ENCODE measurements around the gene MAPKAPK2. TPM values are rescaled to one million over a fixed set of nuclear protein-coding genes. Genes with fewer than 3 reads are reported as not detected.
A peak's percentile ranks its signal among the peaks of the same experiment; 100 is the strongest.
"Not testable (repeated sequence)": the region's sequence is repeated elsewhere in the genome, so short reads cannot be mapped to it uniquely, and the experiment has no call there.

The MAPKAPK2 gene
- total and polyA plus RNA-seq, 12 donors, result 25.3 to 129 (median 85.0) TPM

DNA sequence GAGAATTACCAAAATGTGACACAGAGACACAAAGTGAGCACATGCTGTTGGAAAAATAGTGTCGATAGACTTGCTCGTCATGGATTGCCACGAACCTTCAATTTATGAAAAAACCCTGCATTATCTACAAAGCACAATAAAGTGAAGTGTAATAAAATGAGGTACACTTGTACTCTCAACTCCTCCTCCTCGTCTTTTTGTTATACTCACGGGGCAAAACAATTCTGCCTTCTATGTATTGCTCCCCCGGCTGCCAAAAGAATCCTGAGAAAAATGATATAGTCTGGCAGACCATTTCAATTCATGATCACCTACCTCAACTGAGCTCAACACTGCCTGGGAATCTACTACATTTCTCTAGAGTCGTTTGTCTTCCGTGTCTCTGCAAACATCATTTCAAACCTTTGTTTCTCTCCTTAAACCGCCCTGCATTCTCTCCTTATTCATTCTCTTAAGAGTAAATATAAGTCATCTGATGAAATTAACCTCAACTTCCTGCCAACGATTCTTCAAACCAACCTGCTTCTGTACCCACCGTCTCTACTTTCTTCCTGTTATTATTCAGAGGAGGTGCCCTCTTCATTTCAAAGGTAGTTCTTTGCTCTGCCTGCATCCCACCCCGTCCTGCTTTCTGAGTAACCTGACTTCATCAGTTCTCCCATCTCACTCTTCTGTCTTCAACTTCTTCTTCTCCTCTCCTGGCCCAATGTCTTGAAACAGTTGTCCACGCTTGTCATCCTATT lies 73.0 kb downstream of the MAPKAPK2 start:
- intact Hi-C loops (cut with DNase I), result no loop called here
- DNase-seq, result no peak
- WGBS, 4 donors, result 71 to 80% (median 75%) methylated on average over 13 of the region's 13 CpGs
- Histone ChIP-seq H3K9me3 (replicated peaks in 1 of 3) (no peaks in the 10 kb centered on the region), H3K4me1 (replicated peaks in 1 of 2) (no peaks in the 10 kb centered on the region), H3K27me3 (peaks cover 3% of the 10 kb centered on the region), H3K4me3 (no peak overlapping the region), H3K27ac (no peak overlapping the region), H3K36me3 (replicated peaks in 1 of 2) (no peaks in the 10 kb centered on the region)
- no peak for TF ChIP-seq POLR2A (IDR thresholded peaks at IDR 0.05)
- TF ChIP-seq, protein P1, sequence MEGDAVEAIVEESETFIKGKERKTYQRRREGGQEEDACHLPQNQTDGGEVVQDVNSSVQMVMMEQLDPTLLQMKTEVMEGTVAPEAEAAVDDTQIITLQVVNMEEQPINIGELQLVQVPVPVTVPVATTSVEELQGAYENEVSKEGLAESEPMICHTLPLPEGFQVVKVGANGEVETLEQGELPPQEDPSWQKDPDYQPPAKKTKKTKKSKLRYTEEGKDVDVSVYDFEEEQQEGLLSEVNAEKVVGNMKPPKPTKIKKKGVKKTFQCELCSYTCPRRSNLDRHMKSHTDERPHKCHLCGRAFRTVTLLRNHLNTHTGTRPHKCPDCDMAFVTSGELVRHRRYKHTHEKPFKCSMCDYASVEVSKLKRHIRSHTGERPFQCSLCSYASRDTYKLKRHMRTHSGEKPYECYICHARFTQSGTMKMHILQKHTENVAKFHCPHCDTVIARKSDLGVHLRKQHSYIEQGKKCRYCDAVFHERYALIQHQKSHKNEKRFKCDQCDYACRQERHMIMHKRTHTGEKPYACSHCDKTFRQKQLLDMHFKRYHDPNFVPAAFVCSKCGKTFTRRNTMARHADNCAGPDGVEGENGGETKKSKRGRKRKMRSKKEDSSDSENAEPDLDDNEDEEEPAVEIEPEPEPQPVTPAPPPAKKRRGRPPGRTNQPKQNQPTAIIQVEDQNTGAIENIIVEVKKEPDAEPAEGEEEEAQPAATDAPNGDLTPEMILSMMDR (IDR thresholded peaks at IDR 0.05), result no peak

DNA sequence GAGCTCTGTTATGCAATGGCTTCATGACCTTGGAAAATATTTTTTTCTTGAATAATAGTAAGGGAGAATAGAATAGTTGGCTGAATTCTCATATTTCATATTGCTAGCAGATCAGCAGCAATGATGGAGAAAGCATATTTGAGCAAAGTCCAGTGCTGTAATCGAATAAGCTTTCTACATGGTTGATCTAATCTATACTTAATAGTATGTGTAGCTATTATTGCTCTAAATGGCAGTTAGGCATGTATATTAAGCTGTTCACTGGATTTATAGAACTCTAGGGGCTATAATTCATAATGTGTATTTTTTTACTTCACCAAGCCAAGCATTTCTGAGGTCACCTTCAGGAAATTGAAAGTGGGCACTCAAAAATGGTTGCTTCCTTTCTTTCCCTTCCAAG lies 75.9 kb downstream of the MAPKAPK2 start:
- Histone ChIP-seq H3K36me3 (replicated peaks in 1 of 2) (no peaks in the 10 kb centered on the region), H3K4me3 (no peak overlapping the region), H3K9me3 (replicated peaks in 1 of 3) (no peaks in the 10 kb centered on the region), H3K27ac (no peak overlapping the region), H3K4me1 (replicated peaks in 1 of 2) (no peaks in the 10 kb centered on the region), H3K27me3 (peaks cover 3% of the 10 kb centered on the region)
- TF ChIP-seq, protein P1 (IDR thresholded peaks at IDR 0.05), result no peak
- TF ChIP-seq POLR2A (IDR thresholded peaks at IDR 0.05), result no peak
- no peak for DNase-seq
- 61 to 84% (median 72%) methylated on average over 1 of the region's 1 CpG for WGBS, 4 donors
- intact Hi-C loops (cut with DNase I), result no loop called here

DNA sequence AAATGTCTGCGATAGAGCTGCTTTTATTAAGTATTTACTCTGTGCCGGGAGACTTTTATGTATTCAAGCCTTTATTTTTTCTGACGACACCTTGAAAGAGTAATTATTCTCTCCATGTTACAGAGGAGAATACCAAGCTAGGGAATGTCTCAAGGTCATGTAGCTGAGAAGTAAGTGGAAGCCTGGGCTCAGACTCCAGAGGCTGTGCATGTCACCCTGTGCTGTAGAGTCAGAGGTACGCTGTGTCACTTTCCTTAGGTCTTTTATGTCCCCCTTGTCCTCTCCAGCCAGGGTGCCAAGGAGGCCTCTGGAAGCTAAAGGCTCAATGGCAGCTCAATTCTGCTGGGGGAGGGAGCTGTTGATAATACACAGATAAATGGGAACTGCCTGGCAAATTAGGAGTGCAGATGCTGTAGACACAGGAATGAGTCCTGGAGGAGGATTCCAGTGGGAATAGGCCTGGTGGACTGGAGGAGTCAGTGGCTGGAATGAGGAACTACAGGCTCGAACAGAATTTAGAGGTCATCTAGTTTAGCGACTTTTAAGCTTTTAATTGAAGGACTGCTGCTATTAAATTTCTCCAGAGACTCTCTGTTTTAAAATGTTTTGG lies 76.6 kb downstream of the MAPKAPK2 start:
- Histone ChIP-seq H3K9me3 (replicated peaks in 1 of 3) (no peaks in the 10 kb centered on the region), H3K27me3 (peaks cover 3% of the 10 kb centered on the region), H3K36me3 (replicated peaks in 1 of 2) (no peaks in the 10 kb centered on the region), H3K4me3 (no peak overlapping the region), H3K27ac (no peak overlapping the region), H3K4me1 (replicated peaks in 1 of 2) (no peaks in the 10 kb centered on the region)
- TF ChIP-seq, protein P1 (IDR thresholded peaks at IDR 0.05), result peak in 1 of 6 experiments; percentile 25
- no peak for TF ChIP-seq POLR2A (IDR thresholded peaks at IDR 0.05)
- 63 to 73% (median 70%) methylated on average over 6 of the region's 6 CpGs for WGBS, 4 donors
- intact Hi-C loops (cut with DNase I), result no loop called here
- DNase-seq, result no peak

DNA sequence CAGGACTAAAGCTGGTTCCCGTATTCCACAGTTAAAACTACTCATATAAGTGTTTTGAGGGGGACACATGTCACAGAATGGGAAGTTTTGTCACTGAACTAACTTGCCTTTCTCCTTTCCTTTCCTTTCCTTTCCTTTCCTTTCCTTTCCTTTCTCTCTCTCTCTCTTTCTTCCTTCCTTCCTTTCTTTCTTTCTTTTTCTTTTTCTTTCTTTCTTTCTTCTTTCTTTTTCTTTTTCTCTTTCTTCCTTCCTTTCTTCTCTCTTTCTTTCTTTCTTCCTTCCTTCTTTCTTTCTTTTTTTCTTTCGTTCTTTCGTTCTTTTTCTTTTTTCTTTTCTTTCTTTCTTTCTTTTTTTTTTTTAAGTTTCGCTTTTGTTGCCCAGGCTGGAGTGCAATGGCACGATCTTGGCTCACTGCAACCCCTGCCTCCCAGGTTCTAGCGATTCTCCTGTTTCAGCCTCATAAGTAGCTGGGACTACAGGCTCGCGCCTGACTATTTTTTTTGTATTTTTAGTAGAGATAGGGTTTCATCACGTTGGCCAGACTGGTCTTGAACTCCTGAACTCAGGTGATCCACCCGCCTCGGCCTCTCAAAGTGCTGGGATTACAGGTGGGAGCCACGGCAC lies 78.1 kb downstream of the MAPKAPK2 start:
- H3K27ac ChIP-seq; intact Hi-C loops (cut with DNase I); DNase-seq; H3K4me3 ChIP-seq; H3K27me3 ChIP-seq; H3K9me3 ChIP-seq (replicated peaks in 1 of 3); H3K36me3 ChIP-seq (replicated peaks in 1 of 2); H3K4me1 ChIP-seq (replicated peaks in 1 of 2): not testable (repeated sequence)
- WGBS, 4 donors, result 86 to 91% (median 88%) methylated on average over 12 of the region's 12 CpGs

DNA sequence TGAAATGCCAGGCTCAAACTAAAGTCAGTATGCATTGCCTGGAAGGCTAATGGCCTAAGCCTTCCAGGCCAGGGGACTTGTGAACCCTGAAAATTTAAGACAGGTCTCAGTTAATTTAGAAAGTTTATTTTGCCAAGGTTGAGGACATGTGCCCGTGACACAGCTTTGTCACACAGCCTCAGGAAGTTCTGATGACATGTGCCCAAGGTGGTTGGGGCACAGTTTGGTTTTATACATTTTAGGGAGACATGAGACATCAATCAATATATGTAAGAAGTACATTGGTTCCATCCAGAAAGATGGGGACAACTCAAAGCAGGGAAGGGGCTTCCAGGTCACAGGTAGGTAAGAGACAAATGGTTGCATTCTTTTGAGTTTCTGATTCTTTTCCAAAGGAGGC lies 81.1 kb downstream of the MAPKAPK2 start:
- H3K36me3 ChIP-seq (replicated peaks in 1 of 2); intact Hi-C loops (cut with DNase I); H3K27ac ChIP-seq; H3K27me3 ChIP-seq; H3K4me3 ChIP-seq; H3K4me1 ChIP-seq (replicated peaks in 1 of 2); DNase-seq; H3K9me3 ChIP-seq (replicated peaks in 1 of 3): not testable (repeated sequence)
- 85 to 94% (median 91%) methylated on average over 1 of the region's 1 CpG for WGBS, 4 donors

Measured in adrenal gland (tissue), 12 donors.